NCI-H146 treated with DMSO at 0.1 percent for 48 hours (cell line): ENCODE data around the gene SIK3.

Experiments
- DNase-seq: peaks from one replicate; lab custom pipeline; 2025; ENCODE audit not compliant: unreplicated experiment; lab: John Stamatoyannopoulos, UW

SIK3 gene

DNA sequence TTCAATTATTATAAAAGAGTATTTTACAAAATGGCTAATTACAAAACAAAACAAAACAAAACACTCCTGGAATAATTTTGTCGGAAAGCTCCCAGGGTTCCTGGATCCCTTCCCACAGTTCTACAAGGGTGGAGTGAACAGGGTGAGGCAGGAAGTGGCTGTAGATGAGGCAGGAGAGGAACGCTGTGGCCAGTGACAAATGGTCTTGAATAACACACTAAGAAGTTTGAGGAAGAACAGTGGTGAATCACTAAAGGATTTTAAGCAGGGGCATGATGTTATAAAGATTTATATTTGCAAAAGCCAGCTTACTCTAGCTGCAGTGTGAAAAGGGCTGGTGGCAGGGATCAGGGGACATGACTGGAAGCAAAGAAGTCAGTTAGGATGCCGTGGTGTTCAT, 227.0 kb downstream of the SIK3 start:
- DNase-seq = no peak

DNA sequence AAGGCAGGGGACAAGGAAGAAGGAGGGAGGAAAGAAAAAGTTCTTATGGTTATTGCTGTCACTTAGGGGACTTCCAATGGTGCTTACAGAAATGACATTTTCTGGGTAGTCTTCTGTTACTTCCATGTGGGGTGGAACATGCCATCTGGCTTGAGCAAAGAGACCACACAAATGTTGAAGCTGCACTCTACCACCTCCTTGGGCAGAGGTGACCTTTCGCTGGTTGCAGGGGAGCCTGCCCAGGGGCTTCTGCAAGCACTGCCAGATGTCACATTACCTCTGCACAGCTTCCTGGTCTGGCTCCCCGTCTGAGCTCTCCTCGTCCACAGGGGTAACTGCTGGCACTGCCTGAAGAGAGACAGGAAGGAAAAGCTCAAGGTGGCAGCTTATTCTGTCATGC, 228.2 kb downstream of the SIK3 start:
- no peak for DNase-seq

DNA sequence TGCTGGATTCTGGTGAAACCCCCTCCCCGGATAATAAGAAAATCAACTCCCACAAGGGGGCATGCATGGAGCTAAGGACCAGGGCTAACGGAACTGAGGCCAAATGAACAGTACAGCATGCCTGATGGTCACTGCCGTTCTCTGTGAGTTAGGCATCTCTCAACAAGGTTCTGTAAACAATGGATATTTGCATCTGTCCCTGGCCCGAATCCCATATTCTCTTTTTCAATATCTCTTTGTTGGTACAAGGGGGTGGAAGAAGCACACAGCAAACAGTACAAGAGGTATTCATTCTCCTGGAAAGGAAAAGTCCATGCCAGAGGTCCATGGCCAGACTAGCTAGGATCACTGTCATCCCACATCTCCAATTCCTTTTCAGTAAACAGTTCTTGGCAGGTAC, 228.6 kb downstream of the SIK3 start:
- no peak for DNase-seq

- DNase-seq = no peak
Measured at GRCh38 chr11:116868066-116868465, 230.2 kb downstream of the SIK3 start.

DNA sequence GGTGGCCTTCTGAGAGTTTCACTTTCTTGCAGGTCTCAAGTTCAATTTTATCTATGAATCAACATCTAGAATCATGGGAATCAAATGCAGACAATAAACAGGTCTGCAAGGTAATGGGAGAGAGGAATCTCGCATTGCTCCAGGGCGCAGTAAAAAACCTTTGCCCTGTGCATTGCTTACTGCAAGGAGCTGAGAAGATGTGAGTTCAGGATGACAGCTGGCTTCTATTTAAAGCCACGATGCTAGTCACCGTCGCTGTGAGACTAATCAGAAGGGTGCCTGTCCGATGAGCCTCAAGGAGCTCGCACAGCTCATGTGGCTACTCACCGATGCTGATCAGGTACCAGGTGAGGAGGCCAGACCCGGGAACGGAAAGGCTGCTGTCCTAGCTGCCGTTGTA, 230.6 kb downstream of the SIK3 start:
- DNase-seq = no peak

DNA sequence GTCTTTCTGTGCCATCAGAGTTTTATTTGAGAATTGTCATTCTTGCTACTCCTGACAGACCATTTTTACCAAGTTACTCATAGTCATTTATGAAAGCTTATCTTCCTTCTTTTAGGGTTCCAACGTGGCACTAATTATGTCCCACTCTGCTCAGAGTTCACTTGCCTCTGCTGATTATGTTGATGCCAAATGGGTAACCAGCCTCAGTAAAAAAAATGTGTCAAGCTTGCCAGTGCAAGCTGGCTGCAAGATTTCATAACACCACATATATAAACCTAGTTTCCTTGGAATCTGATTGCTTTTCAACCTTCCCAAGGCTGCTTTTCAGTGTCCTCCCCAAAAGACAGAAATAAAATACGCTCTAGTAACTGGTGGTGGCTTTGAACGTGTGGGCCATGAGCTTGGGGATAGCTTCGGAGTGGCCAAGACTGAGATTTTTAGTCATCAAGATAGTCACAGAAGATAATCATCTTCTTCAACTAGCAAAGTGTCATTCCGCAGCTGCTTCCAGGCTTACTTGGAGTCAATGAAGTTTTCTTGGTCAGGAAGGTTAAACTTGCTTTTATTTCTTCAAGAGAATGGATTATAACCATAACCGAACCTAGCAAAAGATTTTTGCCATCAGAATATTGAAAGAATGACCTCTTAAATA, 231.3 kb downstream of the SIK3 start:
- no peak for DNase-seq

DNA sequence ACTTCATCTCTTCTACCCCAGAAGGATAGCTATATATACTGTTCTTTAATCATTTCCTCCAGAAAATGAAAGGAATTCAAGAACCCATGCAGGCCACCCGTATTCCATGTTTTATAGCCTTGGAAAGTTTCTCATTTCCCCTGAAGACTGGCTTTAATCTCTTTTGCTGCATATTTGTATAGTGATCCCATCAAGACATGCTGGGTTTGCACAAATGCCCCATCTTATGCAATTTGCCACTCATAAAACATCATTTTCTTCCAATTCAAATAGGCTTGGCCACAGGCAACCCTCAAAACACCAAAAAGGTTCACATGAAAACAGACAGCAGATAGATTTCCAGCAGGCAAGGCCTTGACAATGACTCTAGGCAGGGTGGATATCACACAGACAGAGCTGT, 232.5 kb downstream of the SIK3 start:
- no peak for DNase-seq

GRCh38 chr11:116864531-116864930, 233.7 kb downstream of the SIK3 start:
- DNase-seq = no peak

- DNase-seq = no peak
Measured at GRCh38 chr11:116862951-116863350, 235.3 kb downstream of the SIK3 start.

DNA sequence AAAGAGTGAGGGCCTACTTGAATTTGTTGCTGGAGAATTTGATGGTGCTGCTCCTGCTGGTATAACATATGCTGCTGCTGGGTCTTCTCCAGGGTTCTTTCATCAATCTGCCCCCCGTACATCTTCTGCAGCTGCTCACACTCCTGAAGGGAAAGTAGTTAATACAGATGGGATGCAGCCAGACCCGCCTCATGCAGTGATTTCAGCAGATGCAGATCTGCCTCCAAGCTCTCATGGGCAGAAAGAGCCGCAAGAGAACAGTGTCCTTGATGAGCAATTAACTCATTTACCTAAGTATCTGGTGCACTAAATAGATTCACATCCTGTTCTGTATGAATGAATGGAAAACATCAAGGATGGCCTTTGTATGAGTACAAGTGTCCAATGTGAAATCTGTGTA, 236.0 kb downstream of the SIK3 start:
- no peak for DNase-seq

GRCh38 chr11:116861539-116861938, 236.7 kb downstream of the SIK3 start:
- no peak for DNase-seq

- DNase-seq = no peak
Measured at GRCh38 chr11:116860303-116860702, 237.9 kb downstream of the SIK3 start.

DNA sequence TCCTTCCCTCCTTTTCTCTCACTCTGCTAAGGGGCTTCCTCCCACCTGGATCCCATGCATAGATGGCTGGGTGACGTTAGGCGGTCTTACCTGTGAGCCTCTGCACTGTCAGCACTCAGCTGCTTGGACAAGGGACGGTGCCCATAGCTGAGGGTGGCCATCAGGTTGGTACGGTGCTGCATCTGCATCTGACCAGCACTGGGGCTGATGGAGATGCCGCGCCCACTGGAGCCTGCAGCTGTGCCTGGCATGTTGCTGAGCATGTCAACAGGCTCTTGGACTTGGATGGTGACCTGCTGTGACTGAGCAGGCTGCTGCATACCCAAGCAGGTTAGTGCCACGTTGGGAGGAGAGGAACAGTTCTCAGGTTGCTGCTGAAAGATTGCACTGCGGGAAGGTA, 239.1 kb downstream of the SIK3 start:
- DNase-seq = no peak

- no peak for DNase-seq
Measured at GRCh38 chr11:116857936-116858335, 240.3 kb downstream of the SIK3 start.

GRCh38 chr11:116857316-116857715, 240.9 kb downstream of the SIK3 start:
- DNase-seq = no peak

GRCh38 chr11:116856423-116856822, 241.8 kb downstream of the SIK3 start:
- DNase-seq = no peak

DNA sequence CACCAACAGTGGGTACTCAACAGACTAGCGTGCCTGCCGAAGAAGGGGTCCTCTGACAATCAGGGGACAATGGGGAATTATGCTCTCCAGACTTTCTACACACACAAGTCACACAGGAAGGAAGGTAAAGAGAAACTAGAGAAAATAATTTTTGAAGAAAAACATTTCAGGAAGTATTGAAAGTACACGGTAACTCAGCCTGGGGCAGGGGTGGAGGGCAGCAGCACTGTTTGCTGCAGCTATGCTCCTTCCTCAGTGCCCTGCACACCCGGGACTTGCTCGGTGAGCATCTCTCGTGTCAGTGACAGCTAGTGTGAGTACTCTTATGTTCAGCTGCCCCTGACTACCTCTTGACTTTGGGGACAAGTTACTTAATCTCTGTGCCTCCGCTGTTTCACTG, 242.8 kb downstream of the SIK3 start:
- DNase-seq = no peak

DNA sequence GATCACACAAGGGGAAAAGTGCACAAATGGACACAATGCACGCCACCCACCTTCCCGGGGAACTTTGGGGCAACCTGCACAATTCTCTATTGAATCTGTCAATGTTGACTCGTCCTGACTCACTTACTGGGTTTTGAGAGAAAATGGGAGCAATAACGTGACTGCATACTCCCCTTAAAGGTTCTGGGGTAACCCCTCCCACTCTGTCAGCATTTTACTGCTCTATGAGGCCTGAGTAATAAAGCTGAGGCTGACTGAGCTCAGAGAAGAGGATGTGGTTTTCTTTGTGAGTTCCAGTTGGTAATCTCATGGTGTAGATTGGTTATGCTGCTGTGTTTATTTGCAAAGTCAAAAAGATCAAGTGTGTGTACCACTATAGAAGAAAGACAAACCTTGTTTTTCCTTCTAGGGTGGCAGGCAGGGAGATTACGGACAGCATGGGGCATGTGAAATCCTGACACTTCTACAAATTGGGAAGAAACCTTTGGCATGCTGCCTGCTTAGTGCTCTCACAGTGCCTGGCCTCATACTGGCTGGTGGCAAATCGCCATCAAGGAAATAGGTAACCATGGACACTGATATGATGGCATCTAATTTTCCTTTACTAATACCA, 244.7 kb downstream of the SIK3 start:
- DNase-seq = no peak

- DNase-seq = no peak
Measured at GRCh38 chr11:116852261-116853031, 245.8 kb downstream of the SIK3 start.

DNA sequence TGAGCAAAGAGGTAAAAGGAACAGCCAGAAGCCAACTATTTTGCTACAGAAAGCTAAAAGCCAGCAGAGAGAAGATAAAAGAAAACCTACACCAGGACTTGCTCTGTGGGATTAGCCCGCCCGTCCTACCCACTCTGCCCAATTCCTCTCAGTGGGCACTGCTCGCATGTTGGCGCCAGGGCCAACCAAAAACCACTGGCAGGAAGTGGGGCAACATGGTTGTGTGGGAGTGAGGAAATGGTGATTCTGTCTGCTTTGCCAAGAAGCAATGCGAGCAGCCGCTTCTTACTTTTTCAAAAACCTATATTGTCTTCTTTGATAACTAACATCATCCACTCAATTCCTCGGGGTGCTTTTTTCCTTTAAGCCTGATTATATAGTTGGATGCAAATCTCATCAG, 246.6 kb downstream of the SIK3 start:
- DNase-seq = no peak

DNA sequence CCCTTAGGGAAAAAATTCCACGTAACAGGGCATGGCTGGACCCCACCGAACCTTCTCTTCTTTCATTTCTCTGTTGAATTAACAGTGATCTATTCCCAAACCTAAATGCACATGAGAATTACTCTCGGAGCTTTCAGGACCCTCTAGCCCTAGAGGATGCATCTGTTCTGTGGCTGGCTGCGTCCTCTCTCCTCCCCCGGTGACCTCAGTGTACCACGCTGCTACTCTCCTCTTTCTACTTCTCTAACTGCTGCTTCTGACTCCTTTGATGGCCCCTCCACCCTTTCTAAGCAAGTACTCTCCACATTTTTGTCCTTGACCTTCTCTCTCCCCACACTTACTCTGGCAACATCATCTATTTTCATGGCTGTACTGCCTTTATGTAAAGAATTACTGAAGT, 248.7 kb downstream of the SIK3 start:
- DNase-seq = no peak

DNA sequence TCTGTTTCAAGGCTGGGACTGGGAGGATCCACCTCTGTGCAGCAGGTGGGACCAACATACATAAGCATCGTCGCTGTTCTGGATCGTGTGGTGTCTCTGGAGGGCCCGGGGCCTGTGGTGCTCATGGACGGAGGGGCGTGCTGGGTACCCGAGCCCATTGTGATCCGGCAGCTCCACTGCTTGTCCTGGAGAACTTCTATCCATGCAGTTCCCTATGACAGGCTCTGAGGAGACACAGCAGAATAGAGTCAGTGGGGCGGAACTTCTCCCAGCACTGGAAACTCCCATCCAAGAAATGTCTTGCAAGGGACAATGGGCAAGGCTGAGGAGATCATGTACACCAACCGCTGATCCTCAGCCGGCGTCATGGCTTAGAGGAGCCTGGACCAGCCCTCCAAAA, 249.2 kb downstream of the SIK3 start:
- DNase-seq = no peak
